SIG-M5 (cell line): ENCODE measurements around the gene FGF18.
"Not testable (repeated sequence)": the region's sequence is repeated elsewhere in the genome, so short reads cannot be mapped to it uniquely, and the experiment has no call there.

Experiments
- DNase-seq: peaks from one replicate; lab custom pipeline; 2025; lab: John Stamatoyannopoulos, UW

Gene FGF18

GRCh38 chr5:171497494-171497893 lies 78.0 kb downstream of the FGF18 start:
- DNase-seq = not testable (repeated sequence)

- no peak for DNase-seq
Measured at GRCh38 chr5:171498166-171498565, 78.7 kb downstream of the FGF18 start.

- no peak for DNase-seq
Measured at GRCh38 chr5:171499611-171500010, 80.2 kb downstream of the FGF18 start.

GRCh38 chr5:171505473-171506043 lies 86.1 kb downstream of the FGF18 start:
- DNase-seq = no peak

- no peak for DNase-seq
Measured at GRCh38 chr5:171506951-171507350, 87.5 kb downstream of the FGF18 start.
